GM19467 (cell line): ENCODE results near the gene ZNF576.
"Not testable (repeated sequence)": the region's sequence is repeated elsewhere in the genome, so short reads cannot be mapped to it uniquely, and the experiment has no call there.

ENCODE experiments used
- ATAC-seq: cut with Tn5 transposase; IDR thresholded peaks from one replicate; pipeline ENCODE4 v1.9.1; 2021; ENCODE audit warnings: mild to moderate bottlenecking, moderate library complexity; ENCODE audit not compliant: unreplicated experiment

The ZNF576 gene

GRCh38 chr19:43598445-43599240 is 2.2 kb downstream of the ZNF576 start:
- ATAC-seq: no peak

- ATAC-seq: no peak
These were observed 3.4 kb downstream of the ZNF576 start for GRCh38 chr19:43599635-43600295.

GRCh38 chr19:43600326-43600725 is 3.9 kb downstream of the ZNF576 start:
- ATAC-seq: not testable (repeated sequence)

- ATAC-seq: no peak
These were observed 9.6 kb downstream of the ZNF576 start for GRCh38 chr19:43605875-43606568.

GRCh38 chr19:43606569-43607229 is 10.3 kb downstream of the ZNF576 start:
- ATAC-seq: no peak

GRCh38 chr19:43607238-43608205 is 11.1 kb downstream of the ZNF576 start:
- no peak for ATAC-seq

- no peak for ATAC-seq
These were observed 13.5 kb downstream of the ZNF576 start for GRCh38 chr19:43609872-43610271.

GRCh38 chr19:43610493-43610892 is 14.1 kb downstream of the ZNF576 start:
- no peak for ATAC-seq

- no peak for ATAC-seq
These were observed 15.4 kb downstream of the ZNF576 start, which contains the start of gene SRRM5 for GRCh38 chr19:43611788-43612187. TSS of gene SRRM5 (plus strand) at chr19:43612088. CDS start at chr19:43612122, 34 bp downstream.

- no peak for ATAC-seq
These were observed 16.0 kb downstream of the ZNF576 start for GRCh38 chr19:43612374-43612773.

GRCh38 chr19:43616306-43616705 is 19.9 kb downstream of the ZNF576 start:
- no peak for ATAC-seq

- ATAC-seq: no peak
These were observed 20.6 kb downstream of the ZNF576 start for GRCh38 chr19:43616954-43617353.

GRCh38 chr19:43618921-43619261 is 22.5 kb downstream of the ZNF576 start:
- peak; percentile 6 for ATAC-seq

GRCh38 chr19:43619262-43620060 is 23.1 kb downstream of the ZNF576 start, which contains the start of gene ZNF428:
TSS of gene ZNF428 (minus strand) at chr19:43619629. CDS start at chr19:43614304, 5,325 bp downstream.
- ATAC-seq: peak; percentile 70

GRCh38 chr19:43620061-43621001 is 23.9 kb downstream of the ZNF576 start:
- no peak for ATAC-seq

- no peak for ATAC-seq
These were observed 25.7 kb downstream of the ZNF576 start for GRCh38 chr19:43622070-43622469.

GRCh38 chr19:43622956-43623355 is 26.6 kb downstream of the ZNF576 start:
- no peak for ATAC-seq
